Lower leg skin (tissue), 3 donors: ENCODE results near the gene FCGBP.

Source experiments
- CTCF ChIP-seq, 3 donors: fragments of 450-650 bp; IDR thresholded peaks; one replicate each; pipeline ENCODE4 v1.5.1; 2016; ENCODE audit warnings: antibody characterized with exemption in 3 of 3, mild to moderate bottlenecking in 3 of 3, moderate library complexity in 2 of 3
- POLR2A ChIP-seq, 2 donors: fragments of 450-650 bp; IDR thresholded peaks; one replicate each; pipeline ENCODE4 v1.6.1; 2016 to 2017; ENCODE audit warnings: antibody characterized with exemption in 2 of 2, mild to moderate bottlenecking in 1 of 2, moderate library complexity in 1 of 2

- TF ChIP-seq CTCF (IDR thresholded peaks at IDR 0.05): no peak
- TF ChIP-seq POLR2A (IDR thresholded peaks at IDR 0.05): no peak
Observed at GRCh38 chr19:39953915-39954314, 19.5 kb upstream of the FCGBP start.
